Astrocyte (in vitro differentiated cells and primary cell): Measurements from ENCODE around the gene SHTN1. TPM values are rescaled to one million over a fixed set of nuclear protein-coding genes. Genes with fewer than 3 reads are reported as not detected.

Source experiments
- DNase-seq: peaks from one replicate; pipeline ENCODE4 v3.0.0-alpha.2; 2010; ENCODE audit warnings: low read depth
- FAIRE-seq: peaks from 2 replicates; lab custom pipeline; 2011; peaks lifted over from hg19 to GRCh38; lab: Jason Lieb, UNC
- H2AFZ ChIP-seq: 2 replicates; pipeline ENCODE4 v1.6.0; 2012; ENCODE audit warnings: low read depth, low read length, inconsistent platforms
- H3K27ac ChIP-seq: 2 replicates; pipeline ENCODE4 v1.5.1; 2011; ENCODE audit warnings: low read depth, low read length, inconsistent platforms
- H3K27me3 ChIP-seq: 2 replicates; pipeline ENCODE4 v1.6.0; 2011; ENCODE audit warnings: low read length, inconsistent platforms; ENCODE audit not compliant: insufficient read depth
- H3K36me3 ChIP-seq: 2 replicates; pipeline ENCODE4 v1.5.1; 2011; ENCODE audit warnings: low read length, inconsistent platforms; ENCODE audit not compliant: insufficient read depth
- H3K4me1 ChIP-seq: 2 replicates; pipeline ENCODE4 v1.5.1; 2011; ENCODE audit warnings: low read length, inconsistent platforms; ENCODE audit not compliant: insufficient read depth
- H3K4me2 ChIP-seq: 2 replicates; pipeline ENCODE4 v1.6.0; 2012; ENCODE audit warnings: low read length, inconsistent platforms
- H3K4me3 ChIP-seq: 2 replicates; pipeline ENCODE4 v1.5.1; 2011; ENCODE audit warnings: low read depth, mild to moderate bottlenecking, low read length, inconsistent platforms; ENCODE audit not compliant: insufficient read depth
- H3K79me2 ChIP-seq: 2 replicates; pipeline ENCODE4 v1.6.0; 2012; ENCODE audit warnings: mild to moderate bottlenecking, low read length, inconsistent platforms; ENCODE audit not compliant: insufficient read depth
- H3K9ac ChIP-seq: 2 replicates; pipeline ENCODE4 v1.6.0; 2012; ENCODE audit warnings: mild to moderate bottlenecking, low read length, inconsistent platforms
- H3K9me3 ChIP-seq: 2 replicates; pipeline ENCODE4 v1.5.1; 2012; ENCODE audit warnings: low read depth, mild to moderate bottlenecking, low read length, inconsistent platforms; ENCODE audit not compliant: insufficient read depth
- H4K20me1 ChIP-seq: 2 replicates; pipeline ENCODE4 v1.6.0; 2012; ENCODE audit warnings: low read length, inconsistent platforms; ENCODE audit not compliant: insufficient read depth
- H3K27ac Mint-ChIP-seq: one replicate; pipeline ENCODE4 v1.8.0; 2021; ENCODE audit warnings: mild to moderate bottlenecking, mixed read lengths; ENCODE audit not compliant: unreplicated experiment
- H3K27me3 Mint-ChIP-seq: one replicate; pipeline ENCODE4 v1.8.0; 2021; ENCODE audit warnings: low read depth, mixed read lengths; ENCODE audit not compliant: unreplicated experiment
- H3K36me3 Mint-ChIP-seq: one replicate; pipeline ENCODE4 v1.8.0; 2021; ENCODE audit warnings: low read depth, mixed read lengths; ENCODE audit not compliant: unreplicated experiment
- H3K4me1 Mint-ChIP-seq: one replicate; pipeline ENCODE4 v1.8.0; 2021; ENCODE audit warnings: low read depth, mixed read lengths; ENCODE audit not compliant: unreplicated experiment
- H3K4me3 Mint-ChIP-seq: one replicate; pipeline ENCODE4 v1.8.0; 2021; ENCODE audit warnings: mild to moderate bottlenecking, moderate library complexity, mixed read lengths; ENCODE audit not compliant: unreplicated experiment
- H3K9me3 Mint-ChIP-seq: one replicate; pipeline ENCODE4 v1.8.0; 2021; ENCODE audit warnings: mild to moderate bottlenecking, mixed read lengths; ENCODE audit not compliant: unreplicated experiment
- EZH2 ChIP-seq: IDR thresholded peaks from 2 replicates; pipeline ENCODE4 v1.6.1; 2012; ENCODE audit warnings: mild to moderate bottlenecking, low read length, inconsistent platforms; ENCODE audit not compliant: insufficient read depth
- total RNA-seq: library from RNA; stranded (reverse); gene quantifications from 2 replicates; pipeline ENCODE4 v1.2.1, GENCODE V29; 2021
- TF ChIP-seq, protein P1 (sequence below): IDR thresholded peaks from 2 replicates; pipeline ENCODE4 v1.5.1; 2011; ENCODE audit warnings: low read depth, mild to moderate bottlenecking, inconsistent platforms, low read length, moderate library complexity; ENCODE audit not compliant: insufficient read depth

The SHTN1 gene
- total RNA-seq, 1 donor from 2014 or later, result 32.7 TPM

DNA sequence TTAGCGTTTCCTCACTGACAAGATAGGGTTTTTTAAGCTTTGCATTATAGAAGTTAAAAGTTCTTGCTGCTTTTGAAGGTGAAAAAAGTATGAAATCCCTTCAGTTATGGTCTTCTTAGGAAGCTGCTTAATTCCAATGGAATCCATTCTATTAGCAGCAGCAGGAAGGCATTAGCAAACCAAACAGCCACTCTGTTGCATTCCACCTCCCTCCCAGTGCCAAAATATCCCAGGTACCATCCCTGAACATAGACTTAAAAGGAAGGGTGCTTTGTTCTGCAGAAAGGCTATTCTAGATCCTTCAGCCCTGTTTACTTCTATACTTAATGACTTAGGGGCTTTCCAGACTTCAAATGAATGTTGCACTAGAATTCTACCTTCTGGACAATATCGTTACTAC is 131.9 kb downstream of the SHTN1 start:
- Mint-ChIP-seq H3K4me1 (no peaks in the 10 kb centered on the region), H3K9me3 (peaks cover 3% of the 10 kb centered on the region), H3K36me3 (no peaks in the 10 kb centered on the region), H3K27me3 (peaks cover 16% of the 10 kb centered on the region), H3K27ac (no peak overlapping the region), H3K4me3 (no peak overlapping the region)
- no peak for TF ChIP-seq EZH2
- TF ChIP-seq, protein P1, sequence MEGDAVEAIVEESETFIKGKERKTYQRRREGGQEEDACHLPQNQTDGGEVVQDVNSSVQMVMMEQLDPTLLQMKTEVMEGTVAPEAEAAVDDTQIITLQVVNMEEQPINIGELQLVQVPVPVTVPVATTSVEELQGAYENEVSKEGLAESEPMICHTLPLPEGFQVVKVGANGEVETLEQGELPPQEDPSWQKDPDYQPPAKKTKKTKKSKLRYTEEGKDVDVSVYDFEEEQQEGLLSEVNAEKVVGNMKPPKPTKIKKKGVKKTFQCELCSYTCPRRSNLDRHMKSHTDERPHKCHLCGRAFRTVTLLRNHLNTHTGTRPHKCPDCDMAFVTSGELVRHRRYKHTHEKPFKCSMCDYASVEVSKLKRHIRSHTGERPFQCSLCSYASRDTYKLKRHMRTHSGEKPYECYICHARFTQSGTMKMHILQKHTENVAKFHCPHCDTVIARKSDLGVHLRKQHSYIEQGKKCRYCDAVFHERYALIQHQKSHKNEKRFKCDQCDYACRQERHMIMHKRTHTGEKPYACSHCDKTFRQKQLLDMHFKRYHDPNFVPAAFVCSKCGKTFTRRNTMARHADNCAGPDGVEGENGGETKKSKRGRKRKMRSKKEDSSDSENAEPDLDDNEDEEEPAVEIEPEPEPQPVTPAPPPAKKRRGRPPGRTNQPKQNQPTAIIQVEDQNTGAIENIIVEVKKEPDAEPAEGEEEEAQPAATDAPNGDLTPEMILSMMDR, result no peak
- H3K4me1 ChIP-seq, result no peaks in the 10 kb centered on the region
- H2AFZ ChIP-seq, result no peak overlapping the region
- H3K27ac ChIP-seq, result no peak overlapping the region
- no peak overlapping the region for H3K9ac ChIP-seq
- H3K4me2 ChIP-seq, result no peak overlapping the region
- H3K36me3 ChIP-seq, result no peaks in the 10 kb centered on the region
- no peaks in the 10 kb centered on the region for H3K9me3 ChIP-seq
- FAIRE-seq (no peak), DNase-seq (no peak)
- no peaks in the 10 kb centered on the region for H3K79me2 ChIP-seq
- no peak overlapping the region for H3K4me3 ChIP-seq
- H4K20me1 ChIP-seq, result no peaks in the 10 kb centered on the region
- no peaks in the 10 kb centered on the region for H3K27me3 ChIP-seq

GRCh38 chr10:116870949-116871348 is 134.0 kb downstream of the SHTN1 start:
- no peaks in the 10 kb centered on the region for H3K4me1 ChIP-seq
- H2AFZ ChIP-seq, result no peak overlapping the region
- peaks cover 4% of the 10 kb centered on the region for H3K27me3 Mint-ChIP-seq
- no peak overlapping the region for H3K27ac ChIP-seq
- DNase-seq (no peak), FAIRE-seq (no peak)
- no peaks in the 10 kb centered on the region for H4K20me1 ChIP-seq
- H3K9me3 ChIP-seq, result no peaks in the 10 kb centered on the region
- no peaks in the 10 kb centered on the region for H3K27me3 ChIP-seq
- H3K4me3 ChIP-seq, result no peak overlapping the region
- H3K9ac ChIP-seq, result no peak overlapping the region
- H3K27ac Mint-ChIP-seq, result no peak overlapping the region
- no peaks in the 10 kb centered on the region for H3K79me2 ChIP-seq
- H3K36me3 ChIP-seq, result no peaks in the 10 kb centered on the region
- H3K9me3 Mint-ChIP-seq, result peaks cover 3% of the 10 kb centered on the region
- H3K4me3 Mint-ChIP-seq, result no peak overlapping the region
- peaks cover 1% of the 10 kb centered on the region for H3K4me1 Mint-ChIP-seq
- H3K4me2 ChIP-seq, result no peak overlapping the region
- TF ChIP-seq, protein P1, result no peak
- no peak for TF ChIP-seq EZH2
- no peaks in the 10 kb centered on the region for H3K36me3 Mint-ChIP-seq

DNA sequence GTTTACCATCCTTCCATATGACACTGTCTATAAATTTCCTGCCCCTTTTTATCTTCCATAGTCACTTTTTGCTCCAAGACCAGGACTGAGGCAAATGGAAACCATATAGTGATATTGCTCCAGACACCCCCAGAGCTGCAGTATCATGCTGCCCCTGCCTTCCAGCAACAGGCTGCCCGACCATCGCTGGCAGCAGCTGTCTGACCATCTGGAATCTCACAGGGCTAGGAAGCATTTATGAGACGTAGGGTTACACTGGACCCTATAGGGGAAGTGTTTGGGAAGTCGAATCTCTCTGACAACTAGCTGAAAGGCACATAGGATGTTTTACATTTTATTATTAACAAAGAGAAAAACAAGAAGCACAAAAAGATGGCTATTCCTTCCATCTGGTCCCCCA is 136.3 kb downstream of the SHTN1 start:
- Mint-ChIP-seq H3K27ac (no peak overlapping the region), H3K9me3 (peaks cover 3% of the 10 kb centered on the region), H3K36me3 (no peaks in the 10 kb centered on the region), H3K4me1 (peaks cover 1% of the 10 kb centered on the region), H3K4me3 (no peak overlapping the region), H3K27me3 (peaks cover 4% of the 10 kb centered on the region)
- H3K36me3 ChIP-seq, result no peaks in the 10 kb centered on the region
- H2AFZ ChIP-seq, result no peak overlapping the region
- FAIRE-seq (no peak), DNase-seq (no peak)
- no peaks in the 10 kb centered on the region for H3K9me3 ChIP-seq
- no peaks in the 10 kb centered on the region for H3K27me3 ChIP-seq
- no peaks in the 10 kb centered on the region for H4K20me1 ChIP-seq
- H3K9ac ChIP-seq, result no peak overlapping the region
- no peak overlapping the region for H3K4me2 ChIP-seq
- no peak overlapping the region for H3K4me3 ChIP-seq
- no peaks in the 10 kb centered on the region for H3K79me2 ChIP-seq
- H3K4me1 ChIP-seq, result no peaks in the 10 kb centered on the region
- TF ChIP-seq, protein P1, result no peak
- no peak for TF ChIP-seq EZH2
- no peak overlapping the region for H3K27ac ChIP-seq
